Skeletal muscle satellite cell (primary cell): Measurements from ENCODE around the gene HSPA12B.

Experiments
- H3K27me3 ChIP-seq: 2 replicates; pipeline ENCODE4 v1.7.0; 2013; ENCODE audit warnings: low read length; ENCODE audit not compliant: control insufficient read depth, insufficient read depth
- H3K36me3 ChIP-seq: 2 replicates; pipeline ENCODE4 v1.7.0; 2013; ENCODE audit warnings: mild to moderate bottlenecking, control low read depth, low read length; ENCODE audit not compliant: insufficient read depth
- H3K4me1 ChIP-seq: 2 replicates; pipeline ENCODE4 v1.7.0; 2013; ENCODE audit warnings: low read length; ENCODE audit not compliant: control insufficient read depth, insufficient read depth
- H3K4me2 ChIP-seq: 2 replicates; pipeline ENCODE4 v1.7.0; 2013; ENCODE audit warnings: mild to moderate bottlenecking, low read length
- H3K4me3 ChIP-seq: 2 replicates; pipeline ENCODE4 v1.7.0; 2013; ENCODE audit warnings: low read length
- H3K9ac ChIP-seq: 2 replicates; pipeline ENCODE4 v1.7.0; 2013; ENCODE audit warnings: mild to moderate bottlenecking, low read depth, low read length, moderate library complexity
- H3K9me3 ChIP-seq: replicated peaks from 2 replicates; pipeline ENCODE4 v1.7.0; 2013; ENCODE audit warnings: mild to moderate bottlenecking, control low read depth, low read length

Gene HSPA12B

DNA sequence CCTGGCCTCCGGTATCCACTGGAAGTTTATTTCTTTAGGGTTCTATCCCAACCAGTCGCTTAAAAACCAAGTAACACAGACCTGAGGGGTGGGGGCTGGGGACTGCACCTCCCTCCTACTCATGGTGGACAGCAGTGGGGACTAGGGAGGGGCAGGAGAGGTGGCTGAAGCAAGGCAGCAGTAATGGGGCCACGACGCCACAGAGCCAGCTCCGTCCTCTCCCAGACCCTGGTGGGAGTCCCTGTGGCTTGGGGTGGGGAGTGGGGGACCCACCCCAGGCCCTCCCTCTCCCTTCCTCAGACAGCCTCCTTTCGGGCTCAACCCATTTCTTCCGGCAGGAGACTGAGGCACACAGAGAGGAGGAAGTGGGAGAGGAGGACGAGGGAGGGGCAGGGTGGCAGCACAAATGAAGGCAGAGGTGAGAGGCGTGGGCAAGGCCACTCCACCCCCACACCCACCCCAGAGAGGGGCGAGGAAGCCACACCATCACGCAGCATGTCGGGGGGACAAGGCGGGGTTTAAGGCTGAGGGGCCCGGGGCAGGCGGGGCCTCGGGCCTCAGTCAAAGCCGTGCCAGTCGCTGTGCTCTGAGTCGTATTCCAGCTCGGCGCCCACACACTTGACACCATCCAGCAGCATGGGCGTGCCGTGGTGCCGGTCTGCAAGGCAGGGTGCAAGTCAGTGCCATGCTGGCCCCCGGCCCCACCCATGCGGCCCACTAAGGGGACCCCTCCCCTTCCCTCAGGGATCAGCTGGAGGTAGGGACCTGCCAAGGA, 21.2 kb downstream of the HSPA12B start:
- H3K27me3 ChIP-seq = peaks cover under 1% of the 10 kb centered on the region
- no peaks in the 10 kb centered on the region for H3K4me1 ChIP-seq
- no peak overlapping the region for H3K4me3 ChIP-seq
- H3K9me3 ChIP-seq = no peaks in the 10 kb centered on the region
- no peak overlapping the region for H3K9ac ChIP-seq
- no peak overlapping the region for H3K4me2 ChIP-seq
- peaks cover 6% of the 10 kb centered on the region for H3K36me3 ChIP-seq

DNA sequence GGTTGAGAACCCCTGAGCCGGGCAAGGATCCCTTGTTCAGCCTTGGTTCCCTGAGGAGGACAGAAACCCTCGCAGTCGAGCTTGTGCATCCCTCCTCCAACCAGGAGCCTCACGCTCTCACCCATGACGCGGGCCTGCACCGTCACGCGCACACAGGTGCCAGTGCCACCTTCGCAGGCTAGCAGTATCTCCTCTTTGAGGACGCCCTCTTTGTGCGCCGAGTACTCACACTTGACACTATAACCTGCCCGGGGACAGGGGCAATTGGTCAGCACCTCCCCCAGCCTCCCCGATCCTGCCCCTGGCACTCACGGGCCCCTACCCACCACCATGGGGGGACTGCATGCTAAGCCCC, 21.8 kb downstream of the HSPA12B start:
- H3K27me3 ChIP-seq = no peaks in the 10 kb centered on the region
- no peaks in the 10 kb centered on the region for H3K4me1 ChIP-seq
- peaks cover 6% of the 10 kb centered on the region for H3K36me3 ChIP-seq
- H3K4me2 ChIP-seq = no peak overlapping the region
- no peaks in the 10 kb centered on the region for H3K9me3 ChIP-seq
- no peak overlapping the region for H3K4me3 ChIP-seq
- H3K9ac ChIP-seq = no peak overlapping the region

DNA sequence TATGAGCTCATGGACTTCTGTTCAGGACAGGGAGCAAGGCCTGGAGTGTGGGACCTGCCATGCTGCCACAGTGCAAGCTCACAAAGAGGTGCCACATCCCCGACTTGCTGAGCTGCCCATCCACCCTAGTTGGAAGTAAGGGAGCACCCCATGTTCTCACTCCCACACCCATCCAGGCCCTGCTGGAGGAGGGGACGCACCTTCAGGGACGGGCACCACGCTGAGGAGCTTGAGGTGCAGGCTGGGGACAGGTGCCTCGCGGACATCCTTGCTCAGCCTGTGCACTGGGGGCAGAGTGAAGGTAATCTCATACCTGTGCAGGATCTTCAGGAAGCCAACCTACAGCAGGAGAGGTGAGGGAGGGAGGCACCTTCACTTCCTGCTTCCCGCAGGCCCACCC, 22.8 kb downstream of the HSPA12B start:
- H3K4me3 ChIP-seq = no peak overlapping the region
- no peaks in the 10 kb centered on the region for H3K4me1 ChIP-seq
- H3K9me3 ChIP-seq = no peaks in the 10 kb centered on the region
- H3K4me2 ChIP-seq = no peak overlapping the region
- peaks cover 6% of the 10 kb centered on the region for H3K36me3 ChIP-seq
- H3K9ac ChIP-seq = no peak overlapping the region
- H3K27me3 ChIP-seq = no peaks in the 10 kb centered on the region

DNA sequence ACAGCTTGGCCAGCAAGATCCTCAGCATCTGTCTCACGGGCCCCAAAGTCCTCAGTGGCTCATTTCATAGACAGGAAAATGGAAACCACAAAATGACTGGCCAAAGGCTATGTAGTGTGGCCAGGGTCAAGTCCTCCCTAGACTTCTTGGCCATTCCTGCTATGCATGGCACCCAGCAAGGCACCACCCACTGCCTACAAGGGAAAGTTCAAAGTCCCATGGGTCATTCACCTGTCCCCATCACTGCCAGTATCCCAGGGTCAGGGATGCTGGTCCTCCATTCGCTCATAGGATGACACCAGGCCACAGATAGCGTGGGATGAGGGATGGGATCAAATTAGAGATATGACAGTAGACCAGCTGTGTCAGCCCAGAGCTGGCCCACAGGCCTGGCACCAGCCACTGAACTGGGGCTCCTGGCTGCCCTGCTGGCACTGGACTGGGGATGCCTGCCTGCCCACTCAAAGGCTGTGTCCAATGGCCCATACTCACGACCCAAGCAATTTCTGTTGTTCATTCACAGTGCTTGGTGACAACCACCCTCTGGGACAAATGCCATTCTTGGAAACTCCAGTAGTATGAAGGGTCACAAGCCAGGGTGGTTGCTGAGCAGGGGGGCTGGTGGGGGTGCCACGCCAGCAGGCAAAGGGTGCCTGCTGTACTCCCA, 23.5 kb downstream of the HSPA12B start:
- H3K4me3 ChIP-seq = no peak overlapping the region
- H3K4me1 ChIP-seq = no peaks in the 10 kb centered on the region
- H3K9me3 ChIP-seq = no peaks in the 10 kb centered on the region
- H3K9ac ChIP-seq = no peak overlapping the region
- peaks cover 6% of the 10 kb centered on the region for H3K36me3 ChIP-seq
- H3K27me3 ChIP-seq = no peaks in the 10 kb centered on the region
- H3K4me2 ChIP-seq = no peak overlapping the region

GRCh38 chr20:3757268-3757667, 24.8 kb downstream of the HSPA12B start:
- Histone ChIP-seq H3K9me3 (no peaks in the 10 kb centered on the region), H3K36me3 (peaks cover 6% of the 10 kb centered on the region), H3K4me3 (no peak overlapping the region), H3K9ac (no peak overlapping the region), H3K4me2 (no peak overlapping the region), H3K27me3 (no peaks in the 10 kb centered on the region), H3K4me1 (no peaks in the 10 kb centered on the region)

GRCh38 chr20:3758566-3758965, 26.1 kb downstream of the HSPA12B start:
- Histone ChIP-seq H3K36me3 (peaks cover 6% of the 10 kb centered on the region), H3K4me2 (no peak overlapping the region), H3K9me3 (no peaks in the 10 kb centered on the region), H3K9ac (no peak overlapping the region), H3K27me3 (no peaks in the 10 kb centered on the region), H3K4me1 (no peaks in the 10 kb centered on the region), H3K4me3 (no peak overlapping the region)

DNA sequence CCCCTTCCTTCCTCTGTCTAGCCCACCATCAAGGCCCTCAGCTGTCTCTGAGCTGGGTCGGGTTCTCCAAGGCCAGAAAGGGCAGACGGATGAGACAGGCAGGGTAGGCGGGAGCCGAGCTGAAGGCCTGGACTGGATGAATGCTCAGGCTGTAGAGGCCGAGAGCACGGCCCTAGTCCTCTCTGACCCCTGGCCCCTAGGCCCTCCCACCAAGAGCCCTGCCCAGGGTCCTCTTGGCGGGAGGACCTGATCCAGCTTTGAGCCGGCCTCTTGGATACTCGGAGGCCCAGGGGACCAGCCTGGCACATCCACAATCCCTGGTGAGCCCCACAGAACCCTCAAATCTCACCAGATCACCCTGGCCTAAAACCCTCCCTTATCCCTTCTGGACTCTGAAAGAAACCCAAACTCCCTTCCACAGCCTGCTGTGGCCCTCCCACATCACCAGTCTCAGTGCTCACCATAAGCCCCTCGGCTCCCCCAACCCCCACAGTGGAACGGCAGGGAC, 26.9 kb downstream of the HSPA12B start:
- H3K36me3 ChIP-seq = peaks cover 6% of the 10 kb centered on the region
- H3K4me1 ChIP-seq = no peaks in the 10 kb centered on the region
- no peak overlapping the region for H3K9ac ChIP-seq
- no peak overlapping the region for H3K4me2 ChIP-seq
- H3K9me3 ChIP-seq = no peaks in the 10 kb centered on the region
- H3K4me3 ChIP-seq = no peak overlapping the region
- no peaks in the 10 kb centered on the region for H3K27me3 ChIP-seq

- H3K4me1 ChIP-seq = no peaks in the 10 kb centered on the region
- H3K36me3 ChIP-seq = peaks cover 6% of the 10 kb centered on the region
- no peak overlapping the region for H3K4me3 ChIP-seq
- no peak overlapping the region for H3K4me2 ChIP-seq
- no peaks in the 10 kb centered on the region for H3K9me3 ChIP-seq
- H3K9ac ChIP-seq = no peak overlapping the region
- H3K27me3 ChIP-seq = no peaks in the 10 kb centered on the region
Measured at GRCh38 chr20:3759884-3760283, 27.4 kb downstream of the HSPA12B start.

DNA sequence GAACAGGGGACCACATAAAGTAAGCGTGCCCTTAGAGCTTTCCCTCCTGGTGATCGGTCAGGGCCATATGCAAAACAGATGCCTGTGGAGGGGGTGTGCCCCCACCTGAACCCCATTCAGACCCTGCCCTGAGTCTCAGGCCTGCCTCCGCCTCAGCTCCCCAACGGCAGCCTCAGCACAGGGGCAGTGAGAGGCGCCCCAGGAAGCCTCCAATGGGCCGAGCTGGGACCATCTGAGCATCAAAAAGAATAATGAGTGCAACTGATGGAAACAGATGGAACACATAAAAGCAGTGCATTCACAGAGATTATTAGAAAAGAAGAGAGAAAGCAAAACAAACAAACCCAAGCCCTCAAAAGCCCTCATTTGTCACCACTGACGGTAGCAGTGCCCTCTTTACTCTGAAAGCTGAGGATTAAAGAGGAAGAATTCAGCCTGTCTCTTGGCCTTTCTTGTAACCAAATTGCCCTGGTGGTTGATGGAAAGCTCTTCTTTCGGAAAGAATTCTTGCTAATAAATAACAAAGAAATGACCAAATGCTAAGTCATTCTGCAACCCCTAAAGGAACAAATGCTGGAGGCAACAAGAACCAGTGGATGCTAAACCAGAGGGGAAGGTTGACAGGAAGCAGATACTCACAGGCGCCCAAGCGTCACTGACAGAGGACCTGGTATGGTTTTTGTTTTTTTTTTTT, 28.3 kb downstream of the HSPA12B start:
- Histone ChIP-seq H3K4me3 (no peak overlapping the region), H3K27me3 (no peaks in the 10 kb centered on the region), H3K4me2 (no peak overlapping the region), H3K9me3 (no peaks in the 10 kb centered on the region), H3K4me1 (no peaks in the 10 kb centered on the region), H3K36me3 (peaks cover 6% of the 10 kb centered on the region), H3K9ac (no peak overlapping the region)

GRCh38 chr20:3763671-3764601, 31.5 kb downstream of the HSPA12B start:
- no peaks in the 10 kb centered on the region for H3K36me3 ChIP-seq
- no peaks in the 10 kb centered on the region for H3K27me3 ChIP-seq
- H3K9ac ChIP-seq = no peak overlapping the region
- H3K4me2 ChIP-seq = no peak overlapping the region
- H3K9me3 ChIP-seq = no peaks in the 10 kb centered on the region
- peaks cover 21% of the 10 kb centered on the region for H3K4me1 ChIP-seq
- no peak overlapping the region for H3K4me3 ChIP-seq

GRCh38 chr20:3764659-3765058, 32.2 kb downstream of the HSPA12B start:
- Histone ChIP-seq H3K4me2 (no peak overlapping the region), H3K9ac (no peak overlapping the region), H3K4me1 (peaks cover 26% of the 10 kb centered on the region), H3K27me3 (no peaks in the 10 kb centered on the region), H3K36me3 (no peaks in the 10 kb centered on the region), H3K4me3 (no peak overlapping the region), H3K9me3 (no peaks in the 10 kb centered on the region)
